CD4-positive, alpha-beta T cell treated with Interleukin-2 at 100 ng/mL for 4 hours (primary cell): ENCODE measurements around the gene CD48.
"Not testable (repeated sequence)": the region's sequence is repeated elsewhere in the genome, so short reads cannot be mapped to it uniquely, and the experiment has no call there.

Experiments
- DNase-seq: peaks from one replicate; pipeline ENCODE4 v3.0.0-alpha.2; 2020; ENCODE audit warnings: low spot score

Gene CD48

DNA sequence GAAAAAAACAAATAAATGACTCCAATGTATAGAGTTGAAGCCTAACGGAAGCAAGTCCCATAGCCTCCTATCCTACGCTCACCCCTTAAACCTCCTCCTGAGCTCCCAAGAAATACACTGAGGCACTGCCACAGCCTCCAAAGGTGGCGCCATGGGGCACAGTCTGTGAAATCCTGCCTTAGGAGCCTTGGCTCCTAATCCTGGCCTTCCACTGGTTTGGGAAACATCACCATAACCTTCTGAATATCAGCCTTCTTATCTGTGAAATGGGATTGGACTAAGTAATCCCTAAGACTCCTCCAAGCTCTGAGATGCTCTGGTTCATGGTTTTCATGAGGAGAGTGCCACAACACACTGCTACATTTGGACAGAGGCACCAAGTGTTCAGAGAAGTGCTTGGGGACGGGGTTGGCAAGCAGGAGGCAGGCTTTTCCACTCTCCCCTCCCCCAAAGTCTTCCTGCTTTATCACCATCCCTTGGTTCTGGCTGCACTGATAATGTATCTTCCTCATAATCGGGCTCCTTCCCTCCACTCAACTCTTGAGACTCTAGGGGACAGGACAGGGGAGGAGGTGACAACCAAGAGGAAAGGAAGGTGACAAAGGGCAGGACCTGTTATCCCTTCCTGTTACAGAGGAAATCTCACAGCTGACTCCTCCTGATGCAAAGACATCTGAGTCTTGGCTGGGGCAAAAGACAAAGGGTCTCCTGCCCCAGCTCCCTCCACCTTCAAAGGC, 30.2 kb upstream of the CD48 start:
- no peak for DNase-seq

DNA sequence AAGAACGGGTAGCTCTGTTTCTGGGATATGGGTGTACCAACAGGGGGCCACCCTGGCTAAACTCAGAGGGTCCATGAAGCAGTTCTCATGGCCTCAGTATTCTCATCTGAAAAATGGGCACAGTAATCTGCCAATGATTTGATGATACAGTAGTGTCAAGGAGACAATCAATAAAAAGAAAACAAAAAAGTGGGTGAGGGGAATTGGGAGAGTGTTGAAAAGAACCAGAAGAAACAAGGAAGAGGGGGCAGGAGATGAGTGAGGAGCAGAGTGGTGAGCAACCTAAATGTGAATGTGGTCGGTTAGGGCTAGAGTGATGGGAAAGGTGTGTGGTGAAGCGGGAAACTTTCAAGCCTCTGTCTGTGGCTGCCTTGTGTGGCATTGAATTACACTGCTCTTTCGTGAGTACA, 29.5 kb upstream of the CD48 start:
- DNase-seq, result no peak

DNA sequence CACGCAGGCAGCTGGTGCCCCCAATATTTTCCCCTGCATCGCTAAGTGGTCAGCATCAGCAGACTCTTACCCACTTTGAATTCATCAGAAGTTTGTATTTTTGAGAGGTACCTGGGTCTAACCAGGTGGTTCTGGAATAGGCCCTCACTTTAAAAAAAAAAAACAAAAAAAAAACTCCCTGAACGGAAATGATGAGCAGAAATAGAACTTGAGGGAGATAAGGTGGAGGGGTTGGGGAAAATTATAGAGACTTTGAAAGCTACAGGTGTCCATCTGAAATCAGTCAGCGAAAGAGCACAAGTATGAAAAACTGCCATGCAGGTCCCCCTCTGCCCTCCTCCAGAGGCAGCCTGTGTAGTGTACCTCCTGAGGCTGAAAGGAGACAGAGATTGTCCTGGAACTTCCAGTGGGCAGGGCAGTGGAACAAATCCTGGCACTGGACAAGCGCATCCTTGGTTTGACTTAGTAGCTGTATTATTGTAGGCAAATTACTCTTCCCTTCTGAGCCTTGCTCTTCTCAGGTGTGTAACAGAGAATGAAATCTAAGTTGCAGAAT, 28.6 kb upstream of the CD48 start:
- DNase-seq, result no peak

DNA sequence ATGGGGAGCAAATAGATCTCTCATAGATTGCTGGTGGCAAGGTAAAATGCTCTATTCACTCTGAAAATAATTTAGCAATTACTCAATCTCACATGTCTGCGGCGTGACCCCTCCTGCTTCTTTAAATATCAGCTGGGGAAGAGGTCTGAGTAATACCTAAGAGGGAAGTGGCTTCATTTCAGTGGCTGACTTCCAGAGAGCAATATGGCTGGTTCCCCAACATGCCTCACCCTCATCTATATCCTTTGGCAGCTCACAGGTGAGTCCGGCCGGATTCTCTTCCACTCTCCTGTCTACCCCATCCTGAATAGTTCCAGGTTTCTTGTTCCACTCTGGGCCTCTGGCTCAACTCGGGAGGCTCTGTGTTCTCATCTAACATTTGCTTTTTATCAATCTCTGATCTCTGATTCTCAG, 27.5 kb upstream of the CD48 start, which contains the start of gene SLAMF7:
TSS of gene SLAMF7 (plus strand) at position 150 of the 414 bp plus-strand sequence. CDS start at position 205, 55 bp downstream.
- DNase-seq, result peak; percentile 69

DNA sequence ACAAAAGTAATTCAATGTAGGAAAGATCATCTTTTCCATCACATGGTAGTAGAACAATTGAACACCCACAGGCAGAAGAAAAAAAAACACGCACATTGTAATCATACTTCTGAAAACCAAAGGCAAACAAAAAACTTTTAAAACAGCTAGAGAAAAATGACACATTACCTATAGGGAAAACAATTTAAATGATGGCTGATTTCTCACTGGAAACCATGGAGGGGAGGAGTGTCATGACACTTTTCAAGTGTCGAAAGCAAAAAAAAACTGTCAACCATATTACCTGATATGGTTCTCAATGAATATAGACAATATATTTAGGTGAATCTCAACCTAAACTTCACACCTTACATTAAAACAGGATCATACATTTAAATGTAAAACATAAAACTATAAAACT, 26.6 kb upstream of the CD48 start:
- no peak for DNase-seq

DNA sequence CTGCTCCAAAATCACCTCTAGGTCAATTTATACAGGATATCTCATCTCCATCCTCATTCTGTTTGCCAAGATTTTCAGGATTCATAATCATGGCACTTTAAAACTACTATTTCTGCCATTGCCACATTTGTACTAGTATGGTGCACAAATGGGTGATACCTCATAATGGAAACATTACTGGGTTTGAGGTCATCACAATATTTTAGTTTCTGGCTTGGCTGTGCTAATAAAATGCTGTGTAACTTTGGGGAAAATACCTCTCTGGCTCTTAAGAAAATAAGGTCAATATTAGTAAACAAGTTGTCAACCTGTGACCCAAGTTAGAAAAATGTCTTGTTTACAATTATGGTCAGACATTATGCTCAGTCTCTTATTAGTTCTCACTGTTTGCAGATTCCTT, 22.7 kb upstream of the CD48 start:
- no peak for DNase-seq

DNA sequence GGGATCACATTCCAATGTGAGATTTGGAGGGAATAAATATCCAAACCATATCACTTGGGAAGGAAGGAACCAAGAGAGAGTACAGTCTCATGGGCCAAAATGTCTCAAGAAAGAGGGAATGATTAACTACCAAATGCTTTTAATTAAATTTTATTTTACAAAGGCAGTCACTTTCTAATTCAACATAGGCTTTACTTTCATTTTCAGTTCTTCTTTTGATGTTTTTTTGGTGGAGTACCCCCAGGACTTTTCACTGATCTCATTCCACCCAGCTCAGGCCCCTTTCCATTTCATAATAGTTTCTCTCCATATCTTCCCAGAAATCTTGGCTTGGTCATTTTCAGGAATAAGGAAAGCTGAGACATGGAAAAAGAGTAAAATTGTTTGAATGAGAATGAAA, 22.3 kb upstream of the CD48 start:
- no peak for DNase-seq

DNA sequence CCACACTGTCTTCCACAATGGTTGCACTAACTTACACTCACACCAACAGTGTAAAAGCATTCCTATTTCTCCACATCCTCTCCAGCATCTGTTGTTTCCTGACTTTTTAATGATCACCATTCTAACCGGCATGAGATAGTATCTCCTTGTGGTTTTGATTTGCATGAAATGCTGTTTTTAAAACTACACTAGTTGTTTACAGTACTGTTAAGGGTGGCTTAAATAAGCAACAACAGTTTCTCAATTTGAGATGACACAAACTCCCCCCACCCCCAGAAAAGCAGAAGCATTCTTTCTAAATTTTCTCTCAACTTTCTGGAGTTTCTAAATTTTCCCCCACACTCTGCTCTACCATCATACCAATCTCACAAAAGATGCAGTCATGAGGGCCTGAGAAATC, 20.4 kb upstream of the CD48 start:
- DNase-seq, result no peak

DNA sequence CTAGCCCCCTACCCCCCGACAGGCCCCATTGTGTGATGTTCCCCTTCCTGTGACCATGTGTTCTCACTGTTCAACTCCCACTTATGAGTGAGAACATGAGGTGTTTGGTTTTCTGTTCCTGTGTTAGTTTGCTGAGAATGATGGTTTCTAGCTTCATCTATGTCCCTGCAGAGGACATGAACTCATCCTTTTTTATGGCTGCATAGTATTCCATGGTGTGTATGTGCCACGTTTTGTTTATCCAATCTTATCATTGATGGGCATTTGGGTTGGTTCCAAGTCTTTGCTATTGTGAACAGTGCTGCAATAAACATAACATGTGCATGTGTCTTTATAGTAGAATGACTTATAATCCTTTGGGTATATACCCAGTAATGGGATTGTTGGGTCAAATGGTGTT, 19.9 kb upstream of the CD48 start:
- not testable (repeated sequence) for DNase-seq

DNA sequence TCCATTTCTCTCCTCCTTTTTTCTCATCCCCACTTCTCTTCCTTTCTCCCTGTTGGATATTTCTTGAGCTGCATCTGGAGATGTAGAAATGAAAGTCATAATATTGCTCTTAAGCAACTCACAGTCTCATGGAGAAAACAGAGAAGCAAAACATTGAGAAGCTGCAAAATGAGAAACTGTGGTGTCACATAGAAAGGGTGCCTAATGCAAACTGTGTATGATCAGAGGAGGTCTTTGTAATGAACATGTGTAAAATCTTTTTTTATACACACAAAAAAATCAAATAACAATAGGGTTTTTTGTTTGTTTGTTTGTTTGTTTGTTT, 15.7 kb upstream of the CD48 start:
- DNase-seq, result no peak

DNA sequence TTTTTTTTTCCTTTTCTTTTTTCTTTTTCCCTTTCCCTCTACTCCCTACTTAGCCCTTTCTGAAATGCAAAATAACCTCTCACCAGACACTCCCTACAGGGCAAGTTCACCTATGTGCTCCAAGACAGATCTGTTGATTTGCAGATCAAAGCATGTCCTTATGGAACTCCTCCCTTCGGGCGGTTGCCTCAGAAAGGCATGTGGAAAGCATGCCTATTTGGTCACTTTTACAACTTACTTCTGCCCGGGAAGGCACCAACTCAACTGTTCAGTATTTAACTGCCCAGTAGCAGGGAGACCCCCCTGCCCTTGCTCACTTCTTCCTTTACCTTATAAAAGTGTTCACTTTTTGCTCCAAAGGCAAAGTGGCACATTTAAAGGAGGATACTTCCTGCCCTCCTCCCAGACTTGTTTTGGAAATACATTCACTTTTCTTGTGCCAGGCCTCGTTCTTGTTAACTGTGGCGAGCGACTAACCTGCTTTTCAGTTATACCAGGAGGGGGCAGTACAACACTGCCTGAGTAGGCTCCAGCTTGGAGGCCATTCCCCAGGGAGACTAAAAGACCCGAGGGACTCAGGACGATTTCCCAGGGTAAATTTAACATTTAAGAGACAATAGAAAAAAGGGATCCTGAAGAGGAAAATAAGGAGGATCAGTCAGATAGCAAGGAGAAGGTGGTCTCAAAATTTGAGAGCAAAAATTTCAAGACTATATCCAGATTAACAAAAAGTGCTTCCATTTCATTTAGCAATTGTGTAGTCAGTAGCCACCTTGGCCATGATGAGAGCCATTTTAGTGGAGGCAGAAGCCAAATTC, 15.1 kb upstream of the CD48 start:
- peak; percentile 84 for DNase-seq

DNA sequence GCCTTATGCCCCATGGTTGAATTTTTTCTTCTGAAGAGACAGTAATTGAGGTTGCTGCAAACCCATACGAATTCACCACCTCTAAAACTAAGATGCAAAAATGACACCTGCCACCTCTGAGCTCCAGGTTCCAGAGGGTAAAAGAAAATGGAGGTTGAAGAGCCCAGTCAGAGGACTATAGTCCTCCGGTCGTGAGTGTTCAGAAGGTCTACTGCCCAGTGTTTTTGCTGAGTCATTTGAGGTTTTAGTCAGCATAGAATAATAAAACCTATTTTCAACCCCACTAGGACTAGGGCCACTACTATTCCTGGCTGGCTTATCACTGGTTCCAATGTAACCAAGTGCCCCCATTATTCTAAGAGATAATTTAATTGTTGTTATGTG, 14.5 kb upstream of the CD48 start:
- no peak for DNase-seq

DNA sequence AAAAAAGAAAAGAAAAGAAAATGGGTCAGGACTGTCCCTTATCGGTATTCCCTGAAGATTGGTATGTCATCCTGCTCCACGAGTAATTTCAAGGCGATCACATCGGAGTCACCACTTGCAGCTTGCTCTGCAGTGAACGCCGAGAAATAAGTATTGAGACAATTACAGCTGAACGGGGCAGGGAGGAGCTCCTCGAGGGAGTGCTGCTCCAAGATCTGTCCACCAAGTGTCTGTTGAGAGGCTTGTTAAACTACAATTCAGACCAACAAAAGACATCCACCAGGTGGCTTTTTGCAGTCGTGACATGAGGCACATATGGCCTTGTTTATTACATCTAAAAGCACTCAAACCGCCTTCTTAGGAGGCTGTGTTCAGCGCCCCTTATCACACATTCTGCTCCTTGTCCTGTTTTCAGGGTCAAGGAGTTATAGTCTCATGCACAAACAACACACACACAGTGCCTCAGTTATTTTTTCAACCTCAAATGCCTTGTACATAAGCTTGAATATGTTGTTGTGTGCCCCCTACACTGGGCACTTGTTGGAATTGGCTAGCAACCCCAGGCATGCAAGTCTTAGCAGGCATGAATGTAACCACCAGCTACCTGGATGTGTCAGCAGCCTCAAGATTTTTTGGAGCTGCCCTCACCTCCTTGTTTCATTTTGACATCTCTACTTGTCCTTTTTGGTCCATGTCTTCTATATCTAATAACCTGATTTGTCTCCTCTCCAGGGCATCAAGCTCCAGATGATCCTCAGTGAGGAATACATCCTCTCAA, 13.0 kb upstream of the CD48 start:
- DNase-seq, result no peak

DNA sequence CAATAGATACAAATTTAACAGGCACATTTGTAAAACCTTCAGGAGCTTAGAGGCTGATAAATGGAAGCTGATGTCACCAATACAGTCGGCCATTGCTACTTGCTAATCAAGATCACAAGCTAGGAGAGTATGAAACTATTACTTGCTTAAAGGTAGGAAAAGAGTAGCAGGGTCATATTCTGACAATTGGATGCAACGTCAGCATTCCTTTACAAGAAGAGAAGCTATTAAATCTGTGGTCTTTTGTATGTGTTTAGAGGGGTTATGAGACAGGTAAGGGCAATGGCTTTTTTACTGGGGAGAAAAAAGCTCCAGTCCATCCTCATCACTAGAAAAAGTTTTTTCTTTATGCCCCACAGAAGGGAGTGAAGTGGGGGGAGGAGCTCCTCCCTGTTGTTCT, 11.7 kb upstream of the CD48 start:
- DNase-seq, result no peak

DNA sequence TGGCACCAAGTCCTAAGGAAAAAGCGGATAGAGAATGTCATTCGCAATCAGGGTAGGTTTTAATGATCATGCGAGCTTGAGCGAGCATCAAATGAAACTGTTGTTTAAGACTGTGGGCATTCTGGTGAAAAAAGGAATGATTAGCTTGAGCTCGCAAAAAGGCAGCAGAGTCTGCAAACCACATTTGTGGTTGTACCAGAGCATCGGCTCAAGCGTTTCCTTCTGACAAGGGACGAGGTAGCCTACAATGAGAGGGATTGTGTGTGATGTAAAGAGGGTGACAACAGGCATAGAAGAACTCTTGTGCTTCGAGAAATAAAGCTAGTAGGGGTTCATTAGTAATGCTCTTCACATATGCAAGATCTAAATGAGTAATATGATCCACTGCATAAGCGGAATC, 11.1 kb upstream of the CD48 start:
- no peak for DNase-seq

DNA sequence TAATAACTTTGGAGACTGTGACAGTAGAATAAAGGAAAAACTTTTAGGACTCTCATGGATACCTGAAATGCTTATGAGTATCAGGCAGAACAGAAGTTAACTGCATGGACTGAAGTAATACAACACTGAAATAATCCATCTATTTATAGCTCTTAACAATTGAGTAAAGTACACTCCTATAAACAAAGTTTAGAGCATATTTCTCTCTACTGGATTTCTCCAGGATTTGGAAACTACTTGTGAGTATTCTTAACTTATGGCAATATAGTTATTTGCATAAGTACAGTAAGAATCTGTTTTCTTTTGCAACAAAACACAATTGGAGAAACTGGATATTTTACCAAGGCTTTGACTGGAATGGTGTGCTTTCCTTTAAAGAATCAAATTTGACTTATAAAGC, 9.9 kb upstream of the CD48 start:
- no peak for DNase-seq

DNA sequence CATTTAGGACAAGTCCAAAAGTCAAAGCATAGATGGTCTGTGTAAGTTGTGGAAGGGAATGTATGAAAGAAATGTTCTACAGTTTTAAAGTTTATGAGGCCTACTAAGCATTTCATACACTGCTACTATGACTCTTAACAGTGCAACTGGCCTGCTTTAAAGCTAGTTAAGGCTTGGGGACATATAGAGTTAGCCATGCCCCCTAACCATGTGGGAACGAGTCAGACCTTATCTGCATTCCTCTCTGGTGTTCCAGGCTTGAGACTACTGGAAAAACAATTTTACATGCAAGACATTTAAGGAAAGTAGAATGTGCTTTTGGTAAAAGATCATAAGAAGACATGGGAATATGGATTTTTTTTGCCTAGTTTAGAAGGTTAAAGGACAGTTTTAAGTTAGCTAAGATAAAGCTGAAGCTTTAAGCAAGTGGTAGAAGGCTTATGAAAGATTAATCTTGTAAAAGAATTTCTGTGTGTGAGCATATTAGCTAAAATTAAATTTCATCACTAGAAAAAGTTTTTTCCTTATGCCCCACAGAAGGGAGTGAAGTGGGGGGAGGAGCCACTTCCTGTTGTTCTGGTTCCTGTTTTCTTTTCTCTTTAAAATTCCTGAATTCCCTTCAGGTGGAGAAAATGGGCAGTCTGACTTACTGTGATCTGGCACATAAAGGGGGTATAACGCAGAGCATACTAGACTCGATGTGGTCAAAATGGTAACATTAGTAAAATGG, 8.9 kb upstream of the CD48 start:
- no peak for DNase-seq

DNA sequence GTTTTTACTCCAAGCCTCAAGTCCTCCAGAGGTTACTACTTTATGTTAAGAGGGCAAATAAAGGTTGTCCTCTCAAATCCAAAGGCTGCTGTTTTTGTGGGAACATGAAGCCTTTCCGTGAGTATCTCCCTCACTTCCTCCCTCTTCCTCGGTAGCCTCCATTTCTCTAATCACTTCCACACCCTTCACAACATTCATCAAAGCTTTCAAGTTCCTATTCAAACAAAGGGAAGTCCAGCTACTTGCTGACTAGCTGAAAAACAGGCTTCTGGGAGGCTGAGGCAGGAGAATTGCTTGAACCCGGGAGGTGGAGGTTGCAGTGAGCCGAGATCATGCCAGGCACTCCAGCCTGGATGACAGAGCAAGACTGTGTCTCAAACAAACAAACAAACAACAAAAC, 6.6 kb upstream of the CD48 start:
- DNase-seq, result no peak

DNA sequence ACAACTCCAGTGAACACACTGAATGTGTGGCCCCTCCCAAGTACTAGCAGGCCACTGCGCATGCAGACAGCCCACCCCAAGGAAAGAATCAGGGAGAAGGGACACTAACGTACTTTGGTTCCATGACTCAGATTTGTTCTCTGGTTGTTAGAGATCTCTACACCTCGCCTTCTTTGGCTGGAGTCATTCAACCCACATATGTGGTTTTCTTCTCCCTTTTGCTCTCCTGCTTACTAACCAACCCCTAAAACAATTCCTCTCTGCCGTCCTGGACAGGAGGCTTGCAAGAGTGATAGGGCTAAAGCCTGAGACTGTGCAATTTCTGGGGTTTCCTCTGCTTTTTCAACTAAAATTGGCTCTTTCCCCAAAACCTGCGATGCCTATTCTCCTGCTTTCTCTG, 5.7 kb upstream of the CD48 start:
- no peak for DNase-seq

DNA sequence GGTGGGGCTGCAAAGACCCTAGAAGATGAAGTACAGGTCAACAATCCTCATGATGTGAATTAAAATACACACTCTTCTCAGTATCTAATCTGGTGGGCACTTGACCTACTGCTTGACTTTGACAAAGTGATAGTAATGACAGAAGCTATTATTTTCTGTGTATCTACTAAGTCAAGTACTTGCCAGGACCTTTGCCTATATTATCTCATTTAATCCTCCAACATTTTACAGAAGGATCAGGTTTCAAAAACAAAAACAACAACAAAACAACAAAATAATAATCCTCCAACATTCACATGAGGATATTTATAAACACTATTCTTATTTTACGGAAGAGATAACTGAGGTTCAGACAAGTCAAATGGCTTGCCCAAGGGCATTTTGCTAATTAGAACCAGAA, 4.4 kb upstream of the CD48 start:
- DNase-seq, result no peak

DNA sequence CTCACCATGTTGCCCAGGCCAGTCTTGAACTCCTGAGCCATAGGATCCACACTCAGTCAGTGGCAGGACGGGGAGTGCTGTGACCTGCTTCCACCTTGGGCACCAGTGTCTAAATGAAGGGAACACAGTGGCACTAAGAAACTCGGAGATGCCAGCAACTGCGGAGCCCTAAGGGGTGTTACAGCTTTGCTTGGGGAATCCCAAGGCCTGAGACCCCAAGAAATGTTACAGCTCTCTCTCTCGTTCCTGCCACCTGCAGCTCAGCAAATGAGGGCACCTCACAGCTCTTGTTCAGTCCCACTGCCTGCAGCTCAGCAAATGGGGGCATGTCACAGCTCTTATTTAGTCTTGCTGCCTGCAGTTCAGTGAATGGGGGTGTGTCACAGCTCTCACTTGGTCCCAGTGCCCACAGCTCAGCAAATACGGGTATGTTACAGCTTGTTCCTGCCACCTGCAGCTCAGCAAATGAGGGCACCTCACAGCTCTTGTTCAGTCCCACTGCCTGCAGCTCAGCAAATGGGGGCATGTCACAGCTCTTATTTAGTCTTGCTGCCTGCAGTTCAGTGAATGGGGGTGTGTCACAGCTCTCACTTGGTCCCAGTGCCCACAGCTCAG, 2.5 kb upstream of the CD48 start:
- DNase-seq, result not testable (repeated sequence)

DNA sequence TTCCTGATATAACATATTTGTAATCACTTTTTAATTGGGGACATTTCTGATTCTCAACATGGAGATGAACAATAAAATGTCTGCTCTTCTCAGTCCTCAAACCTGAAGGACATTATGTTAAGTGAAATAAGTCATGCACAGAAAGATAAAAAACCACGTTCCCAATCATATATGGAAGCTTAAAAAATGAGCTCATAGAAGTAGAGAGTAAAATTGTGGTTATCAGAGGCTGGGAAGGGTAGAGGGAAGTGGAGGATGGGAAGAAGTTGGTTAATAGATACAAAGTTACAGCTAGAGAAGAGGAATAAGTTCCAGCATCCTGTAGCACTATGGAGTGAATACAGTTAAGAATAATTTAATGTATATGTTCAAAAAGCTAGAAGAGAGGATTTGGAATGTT, 1.5 kb upstream of the CD48 start:
- DNase-seq, result no peak
